ENCODE measurements around the gene ATP2A2.
"Not testable (repeated sequence)": the region's sequence is repeated elsewhere in the genome, so short reads cannot be mapped to it uniquely, and the experiment has no call there.

The ATP2A2 gene

GRCh38 chr12:110280779-110281548, at the start of gene ATP2A2:
TSS of gene ATP2A2 (plus strand) at chr12:110281247. CDS start at chr12:110281790, 543 bp downstream.
- peak; percentile 65 for DNase-seq (ENCODE audit: low read depth)

DNA sequence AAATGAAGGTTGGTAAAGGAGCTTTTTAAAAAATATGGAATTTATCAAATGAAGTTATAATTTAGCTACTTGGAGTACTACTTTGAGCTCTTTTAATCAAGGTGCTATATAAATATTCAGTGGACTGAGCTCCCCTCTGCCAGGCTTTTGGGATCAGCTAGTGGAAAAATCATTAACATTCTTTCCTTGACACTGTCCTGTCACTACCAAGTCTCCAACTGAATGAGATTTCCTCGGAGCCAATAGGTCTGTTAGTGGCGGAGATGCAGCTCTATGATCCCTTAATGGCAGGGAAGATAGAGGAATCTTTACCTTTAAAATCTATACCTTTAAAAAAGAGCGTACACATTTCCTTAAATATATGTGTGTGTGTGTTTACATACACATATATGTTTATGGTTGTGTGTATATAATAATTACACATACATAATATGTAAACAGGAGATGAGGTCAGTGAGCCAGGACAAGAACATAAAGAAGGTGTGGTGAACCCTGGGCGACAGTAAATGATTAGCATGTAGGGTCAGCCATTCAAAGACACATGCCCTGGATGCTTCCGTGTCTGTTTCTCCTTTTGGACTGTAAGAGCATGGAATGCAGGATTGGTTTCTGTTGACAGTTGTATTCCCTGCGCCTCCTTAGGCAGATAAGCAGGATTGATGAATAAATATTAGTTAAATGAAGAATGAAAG, 47.7 kb upstream of the ATP2A2 start:
- no peak for DNase-seq (ENCODE audit: low read depth)

- no peak for DNase-seq (ENCODE audit: low read depth)
Observed at GRCh38 chr12:110234331-110234751, 46.7 kb upstream of the ATP2A2 start.

GRCh38 chr12:110234755-110235154, 46.3 kb upstream of the ATP2A2 start:
- DNase-seq (ENCODE audit: low read depth): no peak

GRCh38 chr12:110235383-110235782, 45.7 kb upstream of the ATP2A2 start:
- no peak for DNase-seq (ENCODE audit: low read depth)

GRCh38 chr12:110243227-110243626, 37.8 kb upstream of the ATP2A2 start:
- DNase-seq (ENCODE audit: low read depth): no peak

- no peak for DNase-seq (ENCODE audit: low read depth)
Observed at GRCh38 chr12:110244372-110244771, 36.7 kb upstream of the ATP2A2 start.

GRCh38 chr12:110244829-110245228, 36.2 kb upstream of the ATP2A2 start:
- DNase-seq (ENCODE audit: low read depth): no peak

GRCh38 chr12:110245369-110245772, 35.7 kb upstream of the ATP2A2 start:
- DNase-seq (ENCODE audit: low read depth): peak; percentile 16

DNA sequence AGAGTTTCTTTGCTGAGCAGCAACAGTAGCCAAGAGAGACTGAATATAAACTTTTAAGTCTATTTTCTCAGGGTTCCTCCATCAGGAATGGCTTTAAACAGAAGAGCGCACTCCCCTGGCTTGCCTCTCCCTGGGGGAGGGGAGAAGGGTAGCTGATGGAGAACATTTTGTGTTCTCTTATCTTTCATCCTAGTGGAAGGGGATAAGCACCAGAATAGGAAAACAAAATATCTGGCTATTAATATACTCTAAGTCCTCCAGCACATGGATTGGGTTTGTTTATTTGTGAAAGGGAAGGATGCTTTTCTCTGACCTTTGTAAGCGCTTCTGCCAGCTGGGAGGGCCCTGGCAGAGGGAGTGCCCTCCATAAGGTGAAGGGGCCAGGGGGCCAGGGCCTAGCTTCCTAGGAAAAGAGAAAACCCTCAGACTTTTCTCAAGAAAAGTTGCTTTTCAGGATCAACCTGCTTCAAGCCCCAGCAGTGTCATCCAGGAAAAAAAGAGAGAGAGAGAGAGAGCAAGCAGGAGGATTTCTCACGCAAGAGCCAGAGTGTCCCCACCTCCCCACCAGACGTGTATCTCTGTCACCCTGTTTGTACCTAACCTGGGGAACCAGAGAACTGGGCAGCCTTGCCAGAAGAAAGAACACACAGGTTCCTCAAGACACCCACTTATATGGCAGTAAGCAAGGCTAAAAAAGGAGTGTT, 34.3 kb upstream of the ATP2A2 start:
- DNase-seq (ENCODE audit: low read depth): no peak

GRCh38 chr12:110247340-110248095, 33.5 kb upstream of the ATP2A2 start:
- DNase-seq (ENCODE audit: low read depth): no peak

- no peak for DNase-seq (ENCODE audit: low read depth)
Observed at GRCh38 chr12:110248096-110248447, 33.0 kb upstream of the ATP2A2 start.

DNA sequence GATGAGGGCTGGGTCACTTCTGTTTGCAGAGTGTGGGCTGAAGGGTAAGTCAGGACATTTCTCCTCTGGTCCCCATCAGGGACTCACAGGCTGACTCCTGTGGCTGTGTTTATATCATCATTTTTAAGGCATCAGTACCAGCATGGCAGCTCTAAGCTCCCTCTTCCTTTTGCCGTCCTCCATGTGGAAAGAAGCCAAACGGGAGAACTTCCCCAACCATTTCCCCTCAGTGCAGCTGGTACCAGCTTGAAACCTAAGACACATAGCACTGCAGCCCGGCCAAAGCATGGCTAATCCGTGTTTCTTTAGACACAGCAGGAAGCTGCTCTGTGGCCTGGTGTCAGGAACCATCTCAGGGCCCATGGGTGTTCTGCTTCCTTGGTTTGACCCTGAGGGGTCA, 31.9 kb upstream of the ATP2A2 start:
- no peak for DNase-seq (ENCODE audit: low read depth)

DNA sequence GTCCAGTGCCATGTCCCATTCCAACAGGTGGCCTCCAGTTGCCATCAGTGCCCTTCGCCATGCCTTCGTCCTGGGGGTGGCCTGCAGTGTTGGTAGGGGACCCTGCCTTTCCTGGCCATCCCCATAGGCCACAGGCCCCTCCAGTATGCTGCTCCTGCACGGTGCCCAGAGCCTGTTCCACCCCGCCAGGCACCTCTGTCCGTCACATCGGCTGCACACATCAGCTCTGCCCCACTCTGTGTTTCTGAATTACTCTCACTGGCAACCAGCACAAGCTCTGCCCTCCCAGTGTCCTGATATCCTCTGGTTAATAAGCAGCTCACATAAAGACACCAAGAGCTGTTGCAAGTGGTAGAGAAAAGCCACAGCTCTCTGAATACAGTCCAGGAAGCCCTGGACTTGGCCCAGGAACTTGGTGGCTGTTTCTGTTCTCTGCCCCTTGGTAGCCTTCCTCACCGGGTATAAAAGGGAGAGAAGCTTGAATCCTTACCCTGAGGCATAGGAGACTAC, 31.3 kb upstream of the ATP2A2 start:
- DNase-seq (ENCODE audit: low read depth): no peak

- no peak for DNase-seq (ENCODE audit: low read depth)
Observed at GRCh38 chr12:110251381-110251780, 29.7 kb upstream of the ATP2A2 start.

DNA sequence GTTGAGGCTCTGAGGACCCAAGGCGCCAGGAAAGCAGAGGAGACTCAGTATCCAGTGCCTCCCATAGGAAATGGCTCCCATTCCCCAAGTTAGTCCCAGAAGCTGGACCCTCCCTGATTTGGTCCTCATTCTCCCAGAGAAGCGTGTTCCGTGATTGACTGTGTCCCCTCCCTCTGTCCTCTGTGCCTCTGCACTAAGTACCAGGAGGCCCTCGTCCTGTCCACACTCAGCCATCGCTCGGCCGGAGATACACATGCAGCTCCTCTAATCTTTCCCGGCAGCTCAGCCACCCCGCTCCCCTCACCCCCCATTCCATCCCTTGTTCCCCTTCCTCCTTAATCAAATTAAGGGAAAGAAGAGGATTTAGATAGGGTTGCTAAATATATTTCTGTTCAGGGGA, 28.3 kb upstream of the ATP2A2 start:
- DNase-seq (ENCODE audit: low read depth): no peak

GRCh38 chr12:110253176-110253575, 27.9 kb upstream of the ATP2A2 start:
- DNase-seq (ENCODE audit: low read depth): no peak

- no peak for DNase-seq (ENCODE audit: low read depth)
Observed at GRCh38 chr12:110254971-110255540, 26.0 kb upstream of the ATP2A2 start.

DNA sequence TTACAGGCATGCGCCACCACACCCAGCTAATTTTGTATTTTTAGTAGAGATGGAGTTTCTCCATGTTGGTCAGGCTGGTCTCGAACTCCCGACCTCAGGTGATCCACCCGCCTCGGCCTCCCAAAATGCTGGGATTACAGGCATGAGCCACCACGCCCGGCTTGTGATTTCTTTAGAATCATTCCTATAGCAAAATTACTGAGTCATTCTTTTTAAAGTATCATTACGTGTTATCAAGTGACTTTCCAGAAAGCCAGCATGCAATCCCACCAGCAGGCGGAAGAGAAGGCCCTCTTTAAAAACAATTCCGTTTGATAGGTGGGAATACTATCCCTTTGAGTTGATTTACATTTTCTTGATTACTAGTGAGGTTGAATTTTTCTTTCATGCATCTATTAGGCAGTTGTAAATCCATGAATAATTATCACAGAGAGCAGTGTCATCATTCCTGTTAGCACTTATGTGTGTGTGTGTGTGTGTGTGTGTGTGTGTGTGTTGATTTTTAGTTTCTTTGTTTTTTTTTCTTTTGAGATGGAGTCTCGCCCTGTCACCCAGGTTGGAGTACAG, 25.1 kb upstream of the ATP2A2 start:
- DNase-seq (ENCODE audit: low read depth): not testable (repeated sequence)

DNA sequence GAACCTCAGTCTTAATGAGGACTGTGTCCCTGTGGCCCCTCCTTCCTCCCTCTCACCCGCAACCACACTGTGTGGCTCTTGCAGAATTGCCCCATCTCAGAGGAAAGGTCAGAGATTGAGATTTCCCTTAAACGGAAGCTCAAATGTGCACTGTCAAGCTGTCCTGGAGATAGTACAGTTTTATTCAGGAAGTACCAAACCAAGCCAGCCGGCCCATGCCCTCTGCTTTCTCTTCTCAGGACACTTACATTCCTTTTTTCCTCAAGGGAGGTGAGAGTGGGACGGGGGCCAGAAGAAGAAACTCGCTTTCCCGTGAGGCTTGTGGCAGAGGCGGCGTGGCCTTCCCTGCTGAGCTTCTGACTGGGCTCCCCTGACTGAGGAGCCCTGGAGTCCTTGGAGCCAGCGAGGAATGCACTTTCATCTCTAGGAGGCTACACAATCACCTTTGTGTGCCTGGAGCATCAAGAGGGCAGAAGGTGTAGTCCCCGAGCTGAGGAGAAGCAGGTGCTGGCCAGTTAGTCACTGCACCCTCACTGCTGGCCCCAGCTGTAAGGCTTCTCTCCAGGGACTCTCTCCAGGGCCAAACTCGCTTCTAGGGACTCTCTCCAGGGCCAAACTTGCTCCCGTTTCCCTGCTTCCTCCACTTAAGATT, 24.1 kb upstream of the ATP2A2 start:
- DNase-seq (ENCODE audit: low read depth): no peak

- DNase-seq (ENCODE audit: low read depth): no peak
Observed at GRCh38 chr12:110258466-110258865, 22.6 kb upstream of the ATP2A2 start.

Data from stimulated activated CD8-positive, alpha-beta memory T cell treated with anti-CD3 and anti-CD28 coated beads, Interleukin-7, amount 100 ng/mL, for 24 hours (primary cell).